GM23338 (cell line): ENCODE data around the gene REEP5. TPM values are rescaled to one million over a fixed set of nuclear protein-coding genes. Genes with fewer than 3 reads are reported as not detected.

Experiments used
- ATAC-seq: fragments of 200-7000 bp; cut with Tn5 transposase; 3 replicates; pipeline ENCODE4 v1.9.1; 2020
- DNase-seq: peaks from one replicate; pipeline ENCODE4 v3.0.0-alpha.2; 2015; ENCODE audit warnings: low spot score
- H2AFZ ChIP-seq: fragments of 200-600 bp; sonication (generic); 2 replicates; pipeline ENCODE4 v1.8.0; 2016; ENCODE audit warnings: antibody characterized with exemption, mild to moderate bottlenecking, moderate library complexity
- H3F3A ChIP-seq: fragments of 200-600 bp; sonication (generic); replicated peaks from 2 replicates; pipeline ENCODE4 v1.8.0; 2017; ENCODE audit warnings: antibody characterized with exemption, mixed run types, low read depth
- H3K27ac ChIP-seq: fragments of 200-600 bp; sonication (generic); 2 replicates; pipeline ENCODE4 v1.6.1; 2016; ENCODE audit warnings: low read depth
- H3K27me3 ChIP-seq: fragments of 200-600 bp; sonication (generic); 2 replicates; pipeline ENCODE4 v1.8.0; 2016; ENCODE audit warnings: mild to moderate bottlenecking, mixed run types, moderate library complexity; ENCODE audit not compliant: insufficient read depth
- H3K36me3 ChIP-seq: fragments of 200-600 bp; sonication (generic); 2 replicates; pipeline ENCODE4 v1.8.0; 2016; ENCODE audit warnings: mild to moderate bottlenecking; ENCODE audit not compliant: insufficient read depth
- H3K4me1 ChIP-seq: fragments of 200-600 bp; sonication (generic); 2 replicates; pipeline ENCODE4 v1.8.0; 2016; ENCODE audit warnings: mild to moderate bottlenecking, moderate library complexity; ENCODE audit not compliant: insufficient read depth
- H3K4me2 ChIP-seq: fragments of 200-600 bp; sonication (generic); 2 replicates; pipeline ENCODE4 v1.7.1; 2017; ENCODE audit warnings: mixed run types
- H3K4me3 ChIP-seq: fragments of 200-600 bp; sonication (generic); 2 replicates; pipeline ENCODE4 v1.6.1; 2016; ENCODE audit warnings: mixed run types
- H3K79me2 ChIP-seq: fragments of 200-600 bp; sonication (generic); replicated peaks from 2 replicates; pipeline ENCODE4 v1.8.0; 2017; ENCODE audit warnings: mild to moderate bottlenecking; ENCODE audit not compliant: insufficient read depth
- H3K9me2 ChIP-seq: fragments of 200-600 bp; sonication (generic); 2 replicates; pipeline ENCODE4 v1.8.0; 2017; ENCODE audit not compliant: insufficient read depth
- H4K20me1 ChIP-seq: fragments of 200-600 bp; sonication (generic); replicated peaks from 2 replicates; pipeline ENCODE4 v1.8.0; 2017; ENCODE audit warnings: mild to moderate bottlenecking; ENCODE audit not compliant: insufficient read depth
- H3K27ac Mint-ChIP-seq: 2 replicates; pipeline ENCODE4 v1.8.0; 2020; ENCODE audit warnings: inconsistent platforms, mild to moderate bottlenecking, moderate library complexity, mixed read lengths
- H3K27me3 Mint-ChIP-seq: 3 replicates; pipeline ENCODE4 v1.8.0; 2022; ENCODE audit warnings: low read depth, mild to moderate bottlenecking, moderate library complexity, mixed read lengths, inconsistent platforms; ENCODE audit not compliant: insufficient read depth, poor library complexity
- H3K36me3 Mint-ChIP-seq: 3 replicates; pipeline ENCODE4 v1.8.0; 2021; ENCODE audit warnings: low read depth, mild to moderate bottlenecking, inconsistent platforms, moderate library complexity, mixed read lengths
- H3K4me1 Mint-ChIP-seq: 3 replicates; pipeline ENCODE4 v1.8.0; 2020; ENCODE audit warnings: mild to moderate bottlenecking, inconsistent platforms, mixed read lengths
- H3K4me3 Mint-ChIP-seq: 3 replicates; pipeline ENCODE4 v1.8.0; 2021; ENCODE audit warnings: moderate library complexity, mild to moderate bottlenecking, inconsistent platforms, mixed read lengths
- H3K9me3 Mint-ChIP-seq: 3 replicates; pipeline ENCODE4 v1.8.0; 2020; ENCODE audit warnings: moderate library complexity, mild to moderate bottlenecking, inconsistent platforms, mixed read lengths
- CREB1 ChIP-seq: fragments of 250-450 bp; sonication (Bioruptor Pico); IDR thresholded peaks from 2 replicates; pipeline ENCODE4 v1.5.0; 2020; ENCODE audit warnings: low read depth, mild to moderate bottlenecking, moderate library complexity
- EZH2phosphoT487 ChIP-seq: fragments of 200-600 bp; sonication (generic); IDR thresholded peaks from one replicate; pipeline ENCODE4 v1.8.1; 2018; ENCODE audit warnings: antibody characterized with exemption; ENCODE audit not compliant: unreplicated experiment
- JUNB ChIP-seq: IDR thresholded peaks from one replicate; pipeline ENCODE4 v1.6.1; 2016; ENCODE audit warnings: antibody characterized with exemption; ENCODE audit not compliant: unreplicated experiment
- NANOG ChIP-seq: IDR thresholded peaks from 2 replicates; pipeline ENCODE4 v1.6.1; 2016; ENCODE audit warnings: antibody characterized with exemption, borderline replicate concordance
- STAT1 ChIP-seq: IDR thresholded peaks from one replicate; pipeline ENCODE4 v1.6.1; 2016; ENCODE audit warnings: antibody characterized with exemption; ENCODE audit not compliant: unreplicated experiment
- ZNF331 ChIP-seq: fragments of 250-450 bp; sonication (Bioruptor Pico); IDR thresholded peaks from 2 replicates; pipeline ENCODE4 v1.5.0; 2020; ENCODE audit warnings: low read depth, mild to moderate bottlenecking, moderate library complexity
- polyA plus RNA-seq: library from polyadenylated mRNA; unstranded; fragments of >200 nt; fragmentation: Nextera tagmentation; extraction: Ambion mirVana; gene quantifications from 2 replicates; pipeline ENCODE4 v1.2.1, GENCODE V29; 2016
- total RNA-seq: library from RNA; depleted of rRNA; stranded (reverse); fragments of >200 nt; shearing (Covaris generic); gene quantifications from 2 replicates; pipeline ENCODE4 v1.2.3, GENCODE V29; 2014
- TF ChIP-seq, protein P1 (sequence below): fragments of 250-450 bp; sonication (Bioruptor Pico); IDR thresholded peaks from 2 replicates; pipeline ENCODE4 v1.5.0; 2020; ENCODE audit warnings: mild to moderate bottlenecking, moderate library complexity
- TF ChIP-seq, protein P2 (sequence below): IDR thresholded peaks from one replicate; pipeline ENCODE4 v1.6.1; 2018; ENCODE audit warnings: antibody characterized with exemption; ENCODE audit not compliant: unreplicated experiment
- TF ChIP-seq, protein P3 (sequence below), 2 experiments: fragments of 200-600 bp in 1 of 2; sonication (generic) in 1 of 2; conservative IDR thresholded peaks; 2 replicates each; pipeline versions ENCODE4 v1.5.1 to v1.6.1; 2016 to 2017; ENCODE audit warnings: antibody characterized with exemption in 2 of 2, low read depth in 2 of 2, mild to moderate bottlenecking in 2 of 2, moderate library complexity in 1 of 2

REEP5 gene
- total and polyA plus RNA-seq, 2 experiments from 2014 or later: 32.5 to 111 TPM

DNA sequence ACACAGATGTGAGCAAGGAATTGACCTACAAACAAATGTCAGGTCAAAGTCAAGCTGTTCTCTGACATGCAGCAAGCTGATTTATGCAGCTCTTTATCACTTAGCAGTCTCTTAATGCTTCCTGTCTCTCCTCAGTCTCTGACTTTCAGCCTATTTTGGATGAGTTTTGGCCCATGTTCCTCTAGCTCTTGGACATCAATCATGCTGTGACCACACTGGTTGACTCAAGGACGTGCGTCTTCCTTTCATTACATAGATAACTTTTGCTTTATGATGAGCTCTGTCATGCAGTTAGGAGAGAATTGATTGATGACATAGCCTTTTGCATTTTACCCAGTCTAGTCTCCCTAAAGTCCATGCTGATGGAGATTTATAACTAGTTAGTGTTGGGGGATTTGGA is 9.4 kb upstream of the REEP5 start (continued):
- TF ChIP-seq, protein P1, sequence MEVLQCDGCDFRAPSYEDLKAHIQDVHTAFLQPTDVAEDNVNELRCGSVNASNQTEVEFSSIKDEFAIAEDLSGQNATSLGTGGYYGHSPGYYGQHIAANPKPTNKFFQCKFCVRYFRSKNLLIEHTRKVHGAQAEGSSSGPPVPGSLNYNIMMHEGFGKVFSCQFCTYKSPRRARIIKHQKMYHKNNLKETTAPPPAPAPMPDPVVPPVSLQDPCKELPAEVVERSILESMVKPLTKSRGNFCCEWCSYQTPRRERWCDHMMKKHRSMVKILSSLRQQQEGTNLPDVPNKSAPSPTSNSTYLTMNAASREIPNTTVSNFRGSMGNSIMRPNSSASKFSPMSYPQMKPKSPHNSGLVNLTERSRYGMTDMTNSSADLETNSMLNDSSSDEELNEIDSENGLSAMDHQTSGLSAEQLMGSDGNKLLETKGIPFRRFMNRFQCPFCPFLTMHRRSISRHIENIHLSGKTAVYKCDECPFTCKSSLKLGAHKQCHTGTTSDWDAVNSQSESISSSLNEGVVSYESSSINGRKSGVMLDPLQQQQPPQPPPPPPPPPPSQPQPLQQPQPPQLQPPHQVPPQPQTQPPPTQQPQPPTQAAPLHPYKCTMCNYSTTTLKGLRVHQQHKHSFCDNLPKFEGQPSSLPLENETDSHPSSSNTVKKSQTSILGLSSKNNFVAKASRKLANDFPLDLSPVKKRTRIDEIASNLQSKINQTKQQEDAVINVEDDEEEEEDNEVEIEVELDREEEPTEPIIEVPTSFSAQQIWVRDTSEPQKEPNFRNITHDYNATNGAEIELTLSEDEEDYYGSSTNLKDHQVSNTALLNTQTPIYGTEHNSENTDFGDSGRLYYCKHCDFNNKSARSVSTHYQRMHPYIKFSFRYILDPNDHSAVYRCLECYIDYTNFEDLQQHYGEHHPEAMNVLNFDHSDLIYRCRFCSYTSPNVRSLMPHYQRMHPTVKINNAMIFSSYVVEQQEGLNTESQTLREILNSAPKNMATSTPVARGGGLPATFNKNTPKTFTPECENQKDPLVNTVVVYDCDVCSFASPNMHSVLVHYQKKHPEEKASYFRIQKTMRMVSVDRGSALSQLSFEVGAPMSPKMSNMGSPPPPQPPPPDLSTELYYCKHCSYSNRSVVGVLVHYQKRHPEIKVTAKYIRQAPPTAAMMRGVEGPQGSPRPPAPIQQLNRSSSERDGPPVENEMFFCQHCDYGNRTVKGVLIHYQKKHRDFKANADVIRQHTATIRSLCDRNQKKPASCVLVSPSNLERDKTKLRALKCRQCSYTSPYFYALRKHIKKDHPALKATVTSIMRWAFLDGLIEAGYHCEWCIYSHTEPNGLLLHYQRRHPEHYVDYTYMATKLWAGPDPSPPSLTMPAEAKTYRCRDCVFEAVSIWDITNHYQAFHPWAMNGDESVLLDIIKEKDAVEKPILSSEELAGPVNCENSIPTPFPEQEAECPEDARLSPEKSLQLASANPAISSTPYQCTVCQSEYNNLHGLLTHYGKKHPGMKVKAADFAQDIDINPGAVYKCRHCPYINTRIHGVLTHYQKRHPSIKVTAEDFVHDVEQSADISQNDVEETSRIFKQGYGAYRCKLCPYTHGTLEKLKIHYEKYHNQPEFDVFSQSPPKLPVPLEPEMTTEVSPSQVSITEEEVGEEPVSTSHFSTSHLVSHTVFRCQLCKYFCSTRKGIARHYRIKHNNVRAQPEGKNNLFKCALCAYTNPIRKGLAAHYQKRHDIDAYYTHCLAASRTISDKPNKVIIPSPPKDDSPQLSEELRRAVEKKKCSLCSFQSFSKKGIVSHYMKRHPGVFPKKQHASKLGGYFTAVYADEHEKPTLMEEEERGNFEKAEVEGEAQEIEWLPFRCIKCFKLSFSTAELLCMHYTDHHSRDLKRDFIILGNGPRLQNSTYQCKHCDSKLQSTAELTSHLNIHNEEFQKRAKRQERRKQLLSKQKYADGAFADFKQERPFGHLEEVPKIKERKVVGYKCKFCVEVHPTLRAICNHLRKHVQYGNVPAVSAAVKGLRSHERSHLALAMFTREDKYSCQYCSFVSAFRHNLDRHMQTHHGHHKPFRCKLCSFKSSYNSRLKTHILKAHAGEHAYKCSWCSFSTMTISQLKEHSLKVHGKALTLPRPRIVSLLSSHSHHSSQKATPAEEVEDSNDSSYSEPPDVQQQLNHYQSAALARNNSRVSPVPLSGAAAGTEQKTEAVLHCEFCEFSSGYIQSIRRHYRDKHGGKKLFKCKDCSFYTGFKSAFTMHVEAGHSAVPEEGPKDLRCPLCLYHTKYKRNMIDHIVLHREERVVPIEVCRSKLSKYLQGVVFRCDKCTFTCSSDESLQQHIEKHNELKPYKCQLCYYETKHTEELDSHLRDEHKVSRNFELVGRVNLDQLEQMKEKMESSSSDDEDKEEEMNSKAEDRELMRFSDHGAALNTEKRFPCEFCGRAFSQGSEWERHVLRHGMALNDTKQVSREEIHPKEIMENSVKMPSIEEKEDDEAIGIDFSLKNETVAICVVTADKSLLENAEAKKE: no peak
- TF ChIP-seq NANOG: no peak
- TF ChIP-seq CREB1 (CRISPR knock-in tag): no peak

DNA sequence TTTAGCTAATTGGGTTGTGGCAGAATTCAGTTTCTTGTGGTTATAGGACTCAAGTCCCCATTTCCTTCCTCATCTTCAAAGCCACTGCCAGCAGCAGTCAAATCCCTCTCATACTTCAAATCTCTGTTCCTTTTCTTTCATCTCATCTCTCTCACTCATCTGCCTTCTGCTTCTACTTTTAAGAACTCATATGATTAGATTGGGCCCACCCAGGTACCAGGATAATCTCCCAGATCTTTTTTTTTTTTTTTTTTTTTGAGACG is 8.0 kb upstream of the REEP5 start:
- Histone ChIP-seq H3K27ac (no peak overlapping the region), H3K36me3 (no peaks in the 10 kb centered on the region), H3K4me3 (no peak overlapping the region), H3K27me3 (no peaks in the 10 kb centered on the region), H3K79me2 (no peaks in the 10 kb centered on the region), H3K4me2 (no peak overlapping the region), H2AFZ (no peak overlapping the region), H3K9me2 (no peaks in the 10 kb centered on the region), H3K4me1 (no peaks in the 10 kb centered on the region), H3F3A (no peaks in the 10 kb centered on the region), H4K20me1 (no peaks in the 10 kb centered on the region)
- Mint-ChIP-seq H3K9me3 (no peaks in the 10 kb centered on the region), H3K27me3 (no peaks in the 10 kb centered on the region), H3K4me3 (no peak overlapping the region), H3K27ac (no peak overlapping the region), H3K36me3 (no peaks in the 10 kb centered on the region), H3K4me1 (peaks cover 2% of the 10 kb centered on the region; the same call in 1 of the 3 replicates)
- ATAC-seq: no peak
- DNase-seq: no peak
- TF ChIP-seq JUNB: no peak
- no peak for TF ChIP-seq ZNF331 (CRISPR knock-in tag)
- TF ChIP-seq, protein P2, sequence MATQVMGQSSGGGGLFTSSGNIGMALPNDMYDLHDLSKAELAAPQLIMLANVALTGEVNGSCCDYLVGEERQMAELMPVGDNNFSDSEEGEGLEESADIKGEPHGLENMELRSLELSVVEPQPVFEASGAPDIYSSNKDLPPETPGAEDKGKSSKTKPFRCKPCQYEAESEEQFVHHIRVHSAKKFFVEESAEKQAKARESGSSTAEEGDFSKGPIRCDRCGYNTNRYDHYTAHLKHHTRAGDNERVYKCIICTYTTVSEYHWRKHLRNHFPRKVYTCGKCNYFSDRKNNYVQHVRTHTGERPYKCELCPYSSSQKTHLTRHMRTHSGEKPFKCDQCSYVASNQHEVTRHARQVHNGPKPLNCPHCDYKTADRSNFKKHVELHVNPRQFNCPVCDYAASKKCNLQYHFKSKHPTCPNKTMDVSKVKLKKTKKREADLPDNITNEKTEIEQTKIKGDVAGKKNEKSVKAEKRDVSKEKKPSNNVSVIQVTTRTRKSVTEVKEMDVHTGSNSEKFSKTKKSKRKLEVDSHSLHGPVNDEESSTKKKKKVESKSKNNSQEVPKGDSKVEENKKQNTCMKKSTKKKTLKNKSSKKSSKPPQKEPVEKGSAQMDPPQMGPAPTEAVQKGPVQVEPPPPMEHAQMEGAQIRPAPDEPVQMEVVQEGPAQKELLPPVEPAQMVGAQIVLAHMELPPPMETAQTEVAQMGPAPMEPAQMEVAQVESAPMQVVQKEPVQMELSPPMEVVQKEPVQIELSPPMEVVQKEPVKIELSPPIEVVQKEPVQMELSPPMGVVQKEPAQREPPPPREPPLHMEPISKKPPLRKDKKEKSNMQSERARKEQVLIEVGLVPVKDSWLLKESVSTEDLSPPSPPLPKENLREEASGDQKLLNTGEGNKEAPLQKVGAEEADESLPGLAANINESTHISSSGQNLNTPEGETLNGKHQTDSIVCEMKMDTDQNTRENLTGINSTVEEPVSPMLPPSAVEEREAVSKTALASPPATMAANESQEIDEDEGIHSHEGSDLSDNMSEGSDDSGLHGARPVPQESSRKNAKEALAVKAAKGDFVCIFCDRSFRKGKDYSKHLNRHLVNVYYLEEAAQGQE: no peak
- TF ChIP-seq EZH2phosphoT487: no peak
- TF ChIP-seq, protein P3, sequence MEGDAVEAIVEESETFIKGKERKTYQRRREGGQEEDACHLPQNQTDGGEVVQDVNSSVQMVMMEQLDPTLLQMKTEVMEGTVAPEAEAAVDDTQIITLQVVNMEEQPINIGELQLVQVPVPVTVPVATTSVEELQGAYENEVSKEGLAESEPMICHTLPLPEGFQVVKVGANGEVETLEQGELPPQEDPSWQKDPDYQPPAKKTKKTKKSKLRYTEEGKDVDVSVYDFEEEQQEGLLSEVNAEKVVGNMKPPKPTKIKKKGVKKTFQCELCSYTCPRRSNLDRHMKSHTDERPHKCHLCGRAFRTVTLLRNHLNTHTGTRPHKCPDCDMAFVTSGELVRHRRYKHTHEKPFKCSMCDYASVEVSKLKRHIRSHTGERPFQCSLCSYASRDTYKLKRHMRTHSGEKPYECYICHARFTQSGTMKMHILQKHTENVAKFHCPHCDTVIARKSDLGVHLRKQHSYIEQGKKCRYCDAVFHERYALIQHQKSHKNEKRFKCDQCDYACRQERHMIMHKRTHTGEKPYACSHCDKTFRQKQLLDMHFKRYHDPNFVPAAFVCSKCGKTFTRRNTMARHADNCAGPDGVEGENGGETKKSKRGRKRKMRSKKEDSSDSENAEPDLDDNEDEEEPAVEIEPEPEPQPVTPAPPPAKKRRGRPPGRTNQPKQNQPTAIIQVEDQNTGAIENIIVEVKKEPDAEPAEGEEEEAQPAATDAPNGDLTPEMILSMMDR (conservative IDR thresholded peaks at IDR 0.05; ENCODE audit: low read depth in 2 of 2): no peak
- no peak for TF ChIP-seq STAT1
